ENCODE measurements around the gene HOXD11. TPM values are rescaled to one million over a fixed set of nuclear protein-coding genes. Genes with fewer than 3 reads are reported as not detected.

The HOXD11 gene
- total RNA-seq, 4 donors from 2014 or later, result not detected

GRCh38 chr2:176094349-176094748 lies 12.7 kb upstream of the HOXD11 start:
- H3K27ac ChIP-seq, result no peak overlapping the region
- TF ChIP-seq POLR2AphosphoS5 (IDR thresholded peaks at IDR 0.05) (no peak), EP300 (IDR thresholded peaks at IDR 0.05) (no peak), POLR2A (IDR thresholded peaks at IDR 0.05) (no peak), CTCF (IDR thresholded peaks at IDR 0.05) (no peak)
- peaks cover 100% of the 10 kb centered on the region for H3K27me3 ChIP-seq
- 12% methylated on average over 12 of the region's 12 CpGs for WGBS
- no peak overlapping the region for H3K4me3 ChIP-seq
- H3K36me3 ChIP-seq, result no peaks in the 10 kb centered on the region
- no peak for DNase-seq (ENCODE audit: low spot score in 2 of 2)
- H3K9me3 ChIP-seq, result no peaks in the 10 kb centered on the region
- peaks cover 49% of the 10 kb centered on the region for H3K4me1 ChIP-seq

- Histone ChIP-seq H3K4me3 (no peak overlapping the region), H3K4me1 (peaks cover 59% of the 10 kb centered on the region), H3K9me3 (no peaks in the 10 kb centered on the region), H3K36me3 (no peaks in the 10 kb centered on the region), H3K27me3 (peaks cover 100% of the 10 kb centered on the region), H3K27ac (no peak overlapping the region)
- DNase-seq (ENCODE audit: low spot score in 2 of 2), result no peak
- WGBS, result 17% methylated on average over 5 of the region's 5 CpGs
- TF ChIP-seq POLR2AphosphoS5 (IDR thresholded peaks at IDR 0.05) (no peak), CTCF (IDR thresholded peaks at IDR 0.05) (no peak), EP300 (IDR thresholded peaks at IDR 0.05) (no peak), POLR2A (IDR thresholded peaks at IDR 0.05) (no peak)
These were observed 11.7 kb upstream of the HOXD11 start for GRCh38 chr2:176095421-176095820.

- Histone ChIP-seq H3K36me3 (no peaks in the 10 kb centered on the region), H3K9me3 (no peaks in the 10 kb centered on the region), H3K4me3 (peak overlapping the region; percentile 47), H3K27me3 (peaks cover 100% of the 10 kb centered on the region), H3K4me1 (peaks cover 61% of the 10 kb centered on the region), H3K27ac (no peak overlapping the region)
- DNase-seq (ENCODE audit: low spot score in 2 of 2), result no peak
- TF ChIP-seq POLR2A (IDR thresholded peaks at IDR 0.05) (no peak), CTCF (IDR thresholded peaks at IDR 0.05) (no peak), POLR2AphosphoS5 (IDR thresholded peaks at IDR 0.05) (no peak), EP300 (IDR thresholded peaks at IDR 0.05) (no peak)
- WGBS, result 14% methylated on average over 16 of the region's 16 CpGs
These were observed 10.7 kb upstream of the HOXD11 start for GRCh38 chr2:176096243-176096985.

- Histone ChIP-seq H3K27ac (no peak overlapping the region), H3K4me3 (peak overlapping the region; percentile 47), H3K4me1 (peaks cover 53% of the 10 kb centered on the region), H3K27me3 (peaks cover 100% of the 10 kb centered on the region), H3K36me3 (no peaks in the 10 kb centered on the region), H3K9me3 (no peaks in the 10 kb centered on the region)
- 3% methylated on average over 37 of the region's 45 CpGs for WGBS
- TF ChIP-seq EP300 (IDR thresholded peaks at IDR 0.05), result no peak
- peak; percentile 14 to 81 for TF ChIP-seq CTCF (IDR thresholded peaks at IDR 0.05)
- TF ChIP-seq POLR2A (IDR thresholded peaks at IDR 0.05), result no peak
- TF ChIP-seq POLR2AphosphoS5 (IDR thresholded peaks at IDR 0.05), result no peak
- peak in 1 of 2 donors; percentile 74 for DNase-seq (ENCODE audit: low spot score in 2 of 2)
These were observed 9.9 kb upstream of the HOXD11 start for GRCh38 chr2:176096986-176097819.

- WGBS, result 5% methylated on average over 17 of the region's 18 CpGs
- Histone ChIP-seq H3K27ac (no peak overlapping the region), H3K27me3 (peaks cover 100% of the 10 kb centered on the region), H3K9me3 (no peaks in the 10 kb centered on the region), H3K36me3 (no peaks in the 10 kb centered on the region), H3K4me1 (peaks cover 47% of the 10 kb centered on the region), H3K4me3 (peak overlapping the region; percentile 47)
- TF ChIP-seq EP300 (IDR thresholded peaks at IDR 0.05), result no peak
- TF ChIP-seq POLR2A (IDR thresholded peaks at IDR 0.05), result no peak
- TF ChIP-seq POLR2AphosphoS5 (IDR thresholded peaks at IDR 0.05), result no peak
- TF ChIP-seq CTCF (IDR thresholded peaks at IDR 0.05), result no peak
- no peak for DNase-seq (ENCODE audit: low spot score in 2 of 2)
These were observed 9.2 kb upstream of the HOXD11 start for GRCh38 chr2:176097820-176098365.

All from suprapubic skin (tissue), 4 donors.